Osteoblast (primary cell): ENCODE results near the gene KANSL1. TPM values are rescaled to one million over a fixed set of nuclear protein-coding genes. Genes with fewer than 3 reads are reported as not detected.

ENCODE experiments used
- DNase-seq: peaks from one replicate; pipeline ENCODE4 v3.0.0; 2011; ENCODE audit warnings: low spot score, mixed read lengths; ENCODE audit not compliant: insufficient read length; ENCODE audit errors: missing footprints
- H2AFZ ChIP-seq: 2 replicates; pipeline ENCODE4 v1.6.0; 2011; ENCODE audit warnings: mild to moderate bottlenecking, low read length
- H3K27ac ChIP-seq: 2 replicates; pipeline ENCODE4 v1.5.1; 2011; ENCODE audit warnings: mild to moderate bottlenecking, low read depth, low read length, moderate library complexity
- H3K27me3 ChIP-seq: 2 replicates; pipeline ENCODE4 v1.6.0; 2012; ENCODE audit warnings: mild to moderate bottlenecking, control low read depth, inconsistent platforms, low read length, moderate library complexity; ENCODE audit not compliant: insufficient read depth
- H3K36me3 ChIP-seq: 2 replicates; pipeline ENCODE4 v1.5.1; 2011; ENCODE audit warnings: mild to moderate bottlenecking, low read length, control low read depth, moderate library complexity; ENCODE audit not compliant: insufficient read depth
- H3K4me1 ChIP-seq: 2 replicates; pipeline ENCODE4 v1.5.1; 2011; ENCODE audit warnings: mild to moderate bottlenecking, low read length, control low read depth, moderate library complexity; ENCODE audit not compliant: insufficient read depth
- H3K4me2 ChIP-seq: 2 replicates; pipeline ENCODE4 v1.6.0; 2011; ENCODE audit warnings: mild to moderate bottlenecking, low read length; ENCODE audit not compliant: insufficient read depth
- H3K4me3 ChIP-seq: fragments of 200-600 bp; sonication (generic); 3 replicates; pipeline ENCODE4 v1.5.1; 2012; ENCODE audit warnings: mild to moderate bottlenecking, low read length, inconsistent platforms; ENCODE audit not compliant: insufficient read depth
- H3K79me2 ChIP-seq: 2 replicates; pipeline ENCODE4 v1.6.0; 2012; ENCODE audit warnings: mild to moderate bottlenecking, low read length, control low read depth, inconsistent platforms; ENCODE audit not compliant: insufficient read depth
- H3K9me3 ChIP-seq: 2 replicates; pipeline ENCODE4 v1.5.1; 2011; ENCODE audit warnings: low read depth, low read length, control low read depth
- H4K20me1 ChIP-seq: 2 replicates; pipeline ENCODE4 v1.6.0; 2012; ENCODE audit warnings: mild to moderate bottlenecking, low read length, control low read depth; ENCODE audit not compliant: insufficient read depth
- total RNA-seq: library from RNA; depleted of rRNA; stranded (reverse); fragments of >200 nt; gene quantifications from 2 replicates; pipeline ENCODE4 v1.2.3, GENCODE V29; 2012
- TF ChIP-seq, protein P1 (sequence below): IDR thresholded peaks from 2 replicates; pipeline ENCODE4 v1.5.1; 2011; ENCODE audit warnings: mild to moderate bottlenecking, low read depth, low read length, moderate library complexity; ENCODE audit errors: extremely low read depth

Gene KANSL1
- total RNA-seq, 1 donor, result 151 TPM

DNA sequence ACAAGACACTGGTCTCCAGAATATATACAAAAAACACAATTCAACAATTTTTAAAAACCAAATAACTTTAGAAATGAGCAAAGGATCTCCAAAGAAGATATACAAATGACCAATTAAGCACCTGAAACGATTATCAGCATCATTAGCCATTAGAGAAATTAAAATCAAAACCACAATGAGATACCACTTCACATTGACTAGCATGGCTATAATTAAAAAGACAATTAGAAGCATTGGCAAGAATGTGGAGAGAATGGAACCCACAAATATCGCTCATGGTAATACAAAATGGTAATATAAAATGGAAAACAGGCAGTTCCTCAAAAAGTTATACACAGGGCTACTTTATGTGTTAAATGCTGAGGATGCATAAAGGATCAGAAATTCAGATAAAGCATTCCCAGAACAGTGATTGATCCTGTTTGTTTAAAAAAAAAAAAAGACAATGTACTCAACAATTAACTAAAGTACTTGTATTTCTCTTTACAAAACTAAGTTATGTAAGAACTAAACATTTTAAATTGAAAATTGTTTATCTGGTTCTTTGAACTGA lies 52.5 kb downstream of the KANSL1 start:
- TF ChIP-seq, protein P1, sequence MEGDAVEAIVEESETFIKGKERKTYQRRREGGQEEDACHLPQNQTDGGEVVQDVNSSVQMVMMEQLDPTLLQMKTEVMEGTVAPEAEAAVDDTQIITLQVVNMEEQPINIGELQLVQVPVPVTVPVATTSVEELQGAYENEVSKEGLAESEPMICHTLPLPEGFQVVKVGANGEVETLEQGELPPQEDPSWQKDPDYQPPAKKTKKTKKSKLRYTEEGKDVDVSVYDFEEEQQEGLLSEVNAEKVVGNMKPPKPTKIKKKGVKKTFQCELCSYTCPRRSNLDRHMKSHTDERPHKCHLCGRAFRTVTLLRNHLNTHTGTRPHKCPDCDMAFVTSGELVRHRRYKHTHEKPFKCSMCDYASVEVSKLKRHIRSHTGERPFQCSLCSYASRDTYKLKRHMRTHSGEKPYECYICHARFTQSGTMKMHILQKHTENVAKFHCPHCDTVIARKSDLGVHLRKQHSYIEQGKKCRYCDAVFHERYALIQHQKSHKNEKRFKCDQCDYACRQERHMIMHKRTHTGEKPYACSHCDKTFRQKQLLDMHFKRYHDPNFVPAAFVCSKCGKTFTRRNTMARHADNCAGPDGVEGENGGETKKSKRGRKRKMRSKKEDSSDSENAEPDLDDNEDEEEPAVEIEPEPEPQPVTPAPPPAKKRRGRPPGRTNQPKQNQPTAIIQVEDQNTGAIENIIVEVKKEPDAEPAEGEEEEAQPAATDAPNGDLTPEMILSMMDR, result no peak
- no peak for DNase-seq
- H2AFZ ChIP-seq, result no peak overlapping the region
- H3K27me3 ChIP-seq, result no peaks in the 10 kb centered on the region
- H3K4me1 ChIP-seq, result peaks cover 6% of the 10 kb centered on the region
- no peak overlapping the region for H3K4me3 ChIP-seq
- no peak overlapping the region for H3K27ac ChIP-seq
- H3K4me2 ChIP-seq, result no peak overlapping the region
- H3K36me3 ChIP-seq, result no peaks in the 10 kb centered on the region
- H4K20me1 ChIP-seq, result peaks cover 86% of the 10 kb centered on the region
- H3K9me3 ChIP-seq, result no peaks in the 10 kb centered on the region
- H3K79me2 ChIP-seq, result peaks cover 97% of the 10 kb centered on the region

DNA sequence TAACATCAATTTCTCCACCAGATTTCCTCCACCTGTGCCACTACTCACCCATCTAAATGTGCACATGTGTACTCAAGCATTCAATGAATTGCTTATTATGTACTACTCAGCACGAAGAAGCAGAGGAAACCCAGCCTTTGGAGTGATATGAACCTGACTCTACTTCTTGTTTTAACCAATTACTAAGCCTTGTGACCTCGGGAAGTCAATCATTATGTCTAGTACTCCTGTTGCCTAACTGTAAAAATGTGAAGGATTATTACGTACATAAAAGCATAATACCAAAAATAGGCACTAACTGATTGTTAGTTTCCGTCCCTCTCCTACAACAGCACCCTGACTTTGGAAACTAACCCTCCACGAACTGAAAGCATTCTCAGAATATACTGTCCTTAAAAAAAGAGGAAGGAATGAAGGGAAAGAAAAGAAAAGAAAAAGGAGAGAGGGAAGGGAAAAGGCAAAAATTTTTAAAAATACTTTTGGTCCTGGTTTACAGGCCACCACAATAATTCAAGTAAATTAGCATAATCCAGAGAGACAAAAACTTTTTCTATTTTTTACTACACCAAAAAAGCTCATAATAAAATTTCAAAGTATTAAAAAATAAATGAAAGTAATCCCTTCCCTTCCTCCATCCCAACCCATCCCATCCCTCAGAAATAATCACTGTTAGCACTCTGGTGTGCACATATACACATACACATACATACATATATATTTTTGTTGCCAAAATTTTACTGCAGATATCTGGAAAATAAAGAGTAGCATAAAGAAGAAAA lies 53.6 kb downstream of the KANSL1 start:
- peak overlapping the region; percentile 14 for H3K27ac ChIP-seq
- no peaks in the 10 kb centered on the region for H3K27me3 ChIP-seq
- H2AFZ ChIP-seq, result no peak overlapping the region
- peaks cover 97% of the 10 kb centered on the region for H3K79me2 ChIP-seq
- TF ChIP-seq, protein P1, result no peak
- no peak overlapping the region for H3K4me3 ChIP-seq
- peaks cover 87% of the 10 kb centered on the region for H4K20me1 ChIP-seq
- peak overlapping the region; percentile 9 for H3K4me2 ChIP-seq
- H3K9me3 ChIP-seq, result no peaks in the 10 kb centered on the region
- no peaks in the 10 kb centered on the region for H3K36me3 ChIP-seq
- DNase-seq, result no peak
- peaks cover 6% of the 10 kb centered on the region for H3K4me1 ChIP-seq

DNA sequence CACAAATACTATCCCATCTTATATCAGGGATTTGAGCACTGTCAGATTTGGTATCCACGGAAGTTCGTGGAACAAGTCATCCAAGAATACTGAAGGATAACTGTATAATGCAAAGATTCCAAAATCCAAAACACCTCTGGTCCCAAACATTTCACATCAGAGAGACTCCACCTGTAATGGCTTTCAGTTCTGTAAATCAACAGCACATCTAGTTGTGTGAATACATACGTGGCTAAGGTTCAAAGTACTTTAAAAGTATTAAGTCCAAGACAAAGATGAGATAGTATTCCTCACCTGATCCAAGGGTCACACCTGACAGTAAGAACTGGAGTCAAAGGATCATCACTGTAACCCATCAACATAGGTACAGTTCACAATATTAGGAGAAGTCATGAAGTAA lies 54.8 kb downstream of the KANSL1 start:
- peaks cover 89% of the 10 kb centered on the region for H4K20me1 ChIP-seq
- TF ChIP-seq, protein P1, result no peak
- no peaks in the 10 kb centered on the region for H3K36me3 ChIP-seq

DNA sequence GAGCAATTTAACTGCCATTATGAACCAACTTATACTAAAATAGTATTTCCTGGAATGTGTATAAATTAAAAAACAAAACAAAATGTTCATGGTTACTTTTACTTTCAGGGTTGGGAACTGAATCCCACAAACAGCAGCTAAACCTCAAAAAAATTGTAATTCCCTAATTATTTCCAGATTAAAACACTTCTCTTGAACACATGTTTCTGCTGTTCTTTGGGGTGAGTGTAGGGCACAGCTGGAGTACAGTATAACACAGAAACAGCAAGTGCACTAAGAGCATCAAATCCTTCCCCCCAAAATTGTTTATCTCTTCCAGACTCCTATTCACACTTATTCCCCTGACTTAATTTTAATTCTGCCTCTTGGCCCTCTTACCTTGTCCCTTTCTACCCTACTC lies 56.4 kb downstream of the KANSL1 start:
- H3K9me3 ChIP-seq, result no peaks in the 10 kb centered on the region
- peaks cover 91% of the 10 kb centered on the region for H4K20me1 ChIP-seq
- H3K4me2 ChIP-seq, result no peak overlapping the region
- H2AFZ ChIP-seq, result no peak overlapping the region
- H3K27me3 ChIP-seq, result no peaks in the 10 kb centered on the region
- no peak overlapping the region for H3K4me3 ChIP-seq
- peaks cover 99% of the 10 kb centered on the region for H3K79me2 ChIP-seq
- no peaks in the 10 kb centered on the region for H3K36me3 ChIP-seq
- TF ChIP-seq, protein P1, result no peak
- no peak overlapping the region for H3K27ac ChIP-seq
- peaks cover 6% of the 10 kb centered on the region for H3K4me1 ChIP-seq
- no peak for DNase-seq

More for the DNA sequence above, 54.8 kb downstream of the KANSL1 start:
- Histone ChIP-seq H3K4me3 (no peak overlapping the region), H3K27ac (no peak overlapping the region), H3K4me2 (no peak overlapping the region), H3K27me3 (no peaks in the 10 kb centered on the region), H2AFZ (no peak overlapping the region), H3K4me1 (peaks cover 6% of the 10 kb centered on the region), H3K9me3 (no peaks in the 10 kb centered on the region), H3K79me2 (peaks cover 97% of the 10 kb centered on the region)
- no peak for DNase-seq
